SKM-1 (cell line): Measurements from ENCODE around the gene DIS3L2.
"Not testable (repeated sequence)": the region's sequence is repeated elsewhere in the genome, so short reads cannot be mapped to it uniquely, and the experiment has no call there.

Experiments
- DNase-seq: peaks from one replicate; lab custom pipeline; 2025; ENCODE audit not compliant: unreplicated experiment; lab: John Stamatoyannopoulos, UW

Gene DIS3L2

DNA sequence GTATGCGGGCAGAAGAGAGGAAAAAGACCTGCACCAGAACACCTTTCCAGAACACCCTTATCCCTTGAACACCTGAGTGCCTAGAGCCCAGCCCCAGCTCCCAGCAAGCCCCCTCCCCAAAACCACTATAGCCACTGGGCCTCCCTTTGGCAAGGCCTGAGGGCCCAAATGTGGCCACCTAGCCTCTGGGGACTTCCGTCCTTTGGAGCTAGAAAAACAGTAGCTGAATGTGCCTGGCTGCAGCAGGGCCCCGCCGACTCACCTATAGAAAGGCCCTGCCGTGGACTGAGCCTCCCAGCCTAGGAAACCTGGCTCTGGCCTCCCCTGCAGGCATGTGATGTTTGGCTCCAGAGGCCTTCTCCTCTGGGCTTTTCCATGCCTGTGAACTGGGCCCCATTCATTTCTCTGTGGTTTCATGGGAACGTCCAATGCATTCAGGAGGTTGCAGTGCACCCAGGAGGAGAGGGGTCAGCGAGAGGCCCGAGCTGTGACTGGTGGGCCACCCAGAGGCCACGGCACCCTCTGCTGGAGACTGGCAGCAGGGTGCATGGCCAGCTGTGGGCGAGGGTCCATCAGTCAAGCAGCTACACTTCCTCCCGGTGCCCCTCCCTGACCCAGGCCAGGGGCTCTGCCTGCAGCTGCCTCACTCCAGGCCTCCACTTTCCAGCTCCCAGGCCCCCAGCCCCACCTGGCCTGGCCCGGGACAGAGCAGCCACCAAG lies 401.7 kb downstream of the DIS3L2 start:
- not testable (repeated sequence) for DNase-seq

GRCh38 chr2:232363784-232364615 lies 402.5 kb downstream of the DIS3L2 start:
- no peak for DNase-seq

DNA sequence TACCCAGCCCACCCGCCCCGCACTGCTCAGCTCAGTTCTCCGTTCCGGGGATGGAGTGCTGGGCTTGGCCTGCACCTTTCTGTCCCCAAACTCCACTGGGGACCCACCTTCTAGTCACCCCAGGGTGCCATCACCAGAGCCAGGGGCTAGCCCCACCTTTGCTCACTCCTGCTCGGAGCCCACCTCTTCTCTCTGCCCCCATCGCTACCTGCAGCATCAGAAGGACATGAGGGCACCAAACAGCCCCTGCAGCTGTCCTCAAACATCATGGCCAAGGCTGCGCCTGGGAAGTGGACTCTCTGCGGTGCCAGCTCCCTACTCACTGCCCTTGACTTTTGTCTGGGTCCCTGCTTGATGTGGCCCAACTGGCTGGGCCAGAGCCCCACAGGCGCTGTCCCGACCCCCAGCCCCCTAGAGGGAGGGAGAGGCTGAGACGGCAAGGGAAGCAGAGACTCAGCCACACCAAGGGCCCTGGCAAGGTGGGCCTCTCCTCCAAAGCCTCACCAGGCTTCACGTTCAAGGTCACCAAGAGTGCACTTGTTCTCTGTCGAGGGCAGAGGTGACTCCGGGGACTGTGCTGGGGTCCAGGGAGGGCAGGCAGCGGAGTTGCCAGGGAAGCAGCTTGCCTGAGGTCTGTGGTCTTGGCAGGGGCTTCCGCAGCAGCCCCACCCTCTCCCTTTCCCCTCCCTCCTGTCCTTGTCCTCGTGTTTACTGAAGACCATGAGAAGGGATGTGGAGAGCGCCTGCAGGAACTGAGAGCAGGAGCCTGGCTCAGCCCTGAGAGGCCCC lies 403.5 kb downstream of the DIS3L2 start:
- not testable (repeated sequence) for DNase-seq

GRCh38 chr2:232365621-232366321 lies 404.3 kb downstream of the DIS3L2 start:
- no peak for DNase-seq

GRCh38 chr2:232366461-232366860 lies 404.9 kb downstream of the DIS3L2 start:
- not testable (repeated sequence) for DNase-seq

- no peak for DNase-seq
Observed at GRCh38 chr2:232367016-232367415, 405.5 kb downstream of the DIS3L2 start.

DNA sequence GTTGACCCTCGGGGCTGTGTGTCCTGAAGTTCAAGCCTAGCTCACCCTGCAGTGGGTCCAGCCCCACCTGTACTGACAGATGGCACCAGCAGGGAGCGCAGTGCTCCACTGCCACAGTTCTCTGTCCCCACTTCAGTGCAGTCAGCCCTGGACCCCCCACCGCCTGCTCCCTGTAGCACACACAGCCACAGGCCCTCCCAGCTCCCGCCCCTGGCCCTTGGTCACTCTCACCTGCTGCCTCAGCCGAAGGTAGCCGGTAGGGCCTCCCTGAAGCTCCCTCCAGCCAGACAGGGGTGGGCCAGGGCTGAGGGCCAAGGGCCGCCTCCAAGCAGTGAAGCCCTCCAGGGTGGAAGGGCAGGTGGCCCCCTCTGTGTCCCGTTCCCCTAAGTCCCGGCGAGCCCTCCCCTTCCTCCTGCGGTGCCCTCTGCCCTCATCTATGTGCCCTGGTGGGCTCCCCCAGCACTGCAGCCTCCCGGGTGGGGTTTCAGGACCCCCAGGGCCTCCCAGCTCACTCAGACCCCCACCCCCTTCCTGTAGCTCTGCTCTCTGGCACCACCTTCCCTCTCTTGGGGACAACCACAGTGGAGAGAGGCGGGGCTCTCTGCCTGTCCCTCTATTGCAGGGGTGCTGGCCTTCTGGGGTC lies 406.2 kb downstream of the DIS3L2 start:
- DNase-seq = no peak

GRCh38 chr2:232368311-232368731 lies 406.8 kb downstream of the DIS3L2 start:
- DNase-seq = no peak

DNA sequence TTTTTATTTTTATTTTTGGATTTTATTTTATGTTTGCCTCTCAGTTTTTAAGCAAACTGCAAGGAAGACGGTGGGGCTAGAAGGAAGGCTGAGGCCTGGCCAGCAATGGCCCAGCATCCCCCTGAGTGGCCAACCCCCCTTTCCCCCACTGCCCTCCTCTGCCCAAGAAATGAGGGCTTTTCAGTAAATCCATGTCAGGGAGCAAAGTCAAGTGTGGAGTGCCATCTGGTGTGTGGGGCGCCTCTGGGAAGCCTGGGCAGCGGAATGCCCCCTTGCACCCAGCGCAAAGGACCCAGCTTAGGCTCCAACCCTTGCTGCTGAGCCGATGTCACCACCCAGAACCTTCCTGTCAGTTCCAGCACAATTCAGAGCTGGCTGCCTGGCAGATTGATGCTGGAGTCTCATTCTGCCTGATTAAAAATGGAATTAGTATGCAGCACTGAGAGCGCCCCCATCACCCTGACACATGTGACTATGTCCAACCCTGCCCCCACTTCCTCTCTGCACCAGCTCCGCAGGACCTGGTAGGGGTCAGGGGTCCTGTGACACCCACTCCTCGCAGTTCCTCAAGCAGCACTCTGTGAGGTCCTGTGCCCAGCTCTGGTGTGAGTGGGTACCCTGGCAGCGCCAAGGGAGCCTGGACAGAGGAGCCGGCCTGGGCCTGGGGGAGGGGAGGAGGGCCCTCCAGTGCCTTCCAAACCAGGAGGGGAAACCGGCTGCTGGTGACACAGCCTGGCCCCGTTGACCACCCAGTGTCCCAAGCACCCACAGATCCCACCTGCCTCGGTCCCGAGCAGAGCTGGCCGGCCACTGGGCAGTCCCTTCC lies 407.8 kb downstream of the DIS3L2 start:
- DNase-seq = no peak

- not testable (repeated sequence) for DNase-seq
Observed at GRCh38 chr2:232370007-232370406, 408.5 kb downstream of the DIS3L2 start.

GRCh38 chr2:232372231-232373208 lies 411.0 kb downstream of the DIS3L2 start:
- no peak for DNase-seq

DNA sequence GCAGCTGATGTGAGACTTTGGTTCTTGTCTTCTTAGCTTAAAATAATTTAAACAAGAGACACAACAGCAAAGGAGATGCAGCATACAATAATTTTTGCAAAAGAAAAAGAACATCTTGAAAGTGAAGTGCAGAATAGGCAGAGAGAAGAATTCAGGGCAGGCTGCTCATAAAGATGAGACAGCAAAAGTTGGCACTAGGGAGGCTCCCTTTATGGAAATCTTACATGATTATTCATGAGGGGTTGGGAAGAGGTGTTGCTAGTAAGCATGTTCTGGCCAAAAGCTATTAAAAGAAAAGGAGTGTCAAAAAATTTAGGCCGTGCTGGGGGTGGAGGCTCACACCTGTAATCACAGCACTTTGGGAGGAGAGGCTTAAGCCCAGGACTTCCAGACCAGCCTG lies 412.8 kb downstream of the DIS3L2 start:
- no peak for DNase-seq

DNA sequence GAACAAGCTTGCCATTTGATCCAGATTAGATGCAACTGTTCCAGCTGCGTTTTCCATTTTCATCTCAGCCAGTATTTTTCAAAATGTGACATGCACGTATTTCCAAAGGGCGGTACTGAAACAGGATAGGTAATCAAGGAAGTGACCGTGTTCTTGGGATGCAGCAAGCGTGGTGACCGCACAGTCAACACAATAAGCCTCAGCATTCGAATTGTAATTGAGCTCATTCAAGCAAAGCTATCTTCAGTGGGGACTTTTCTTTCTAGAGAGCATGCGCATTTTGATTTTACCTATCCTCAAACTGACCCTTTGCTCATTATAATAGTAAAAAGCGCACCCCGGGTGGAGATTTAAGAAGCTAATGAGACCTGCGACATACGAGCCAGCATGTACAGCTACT lies 413.7 kb downstream of the DIS3L2 start:
- no peak for DNase-seq

DNA sequence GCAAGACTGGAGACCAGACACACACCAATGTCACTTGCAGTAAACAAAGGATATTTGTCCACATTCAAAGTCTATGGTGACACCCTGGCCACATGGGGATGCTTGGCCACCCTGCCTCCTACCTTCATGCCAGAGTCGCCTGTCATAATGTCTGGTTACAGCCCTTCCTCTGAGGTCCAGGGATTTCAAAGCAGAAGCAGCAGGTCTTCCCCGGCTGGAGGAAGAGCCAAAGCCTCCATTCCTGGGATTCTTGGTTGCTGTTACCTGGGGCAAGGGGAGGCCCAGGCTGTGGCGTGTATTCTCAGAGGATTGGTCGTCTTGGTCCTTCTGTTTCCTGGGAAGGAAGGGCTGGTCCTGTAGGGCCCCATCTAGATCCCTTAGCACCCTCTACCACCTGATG lies 414.7 kb downstream of the DIS3L2 start:
- DNase-seq = no peak

DNA sequence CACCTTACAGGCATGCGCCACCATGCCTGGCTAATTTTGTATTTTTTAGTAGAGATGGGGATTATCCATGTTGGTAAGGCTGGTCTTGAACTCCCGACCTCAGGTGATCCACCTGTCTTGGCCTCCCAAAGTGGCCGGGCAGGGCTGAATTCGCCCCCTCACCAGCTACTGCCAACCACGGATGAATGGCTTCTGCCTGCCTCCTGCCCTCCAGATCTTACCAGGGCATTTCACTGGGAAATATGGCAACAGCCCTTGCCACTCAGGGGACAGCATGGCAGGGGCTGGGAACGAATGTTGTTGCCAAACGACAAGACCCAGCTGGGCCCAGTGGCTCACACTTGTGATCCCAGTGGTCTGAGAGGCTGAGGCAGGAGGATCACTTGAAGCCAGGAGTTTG lies 415.2 kb downstream of the DIS3L2 start:
- no peak for DNase-seq

DNA sequence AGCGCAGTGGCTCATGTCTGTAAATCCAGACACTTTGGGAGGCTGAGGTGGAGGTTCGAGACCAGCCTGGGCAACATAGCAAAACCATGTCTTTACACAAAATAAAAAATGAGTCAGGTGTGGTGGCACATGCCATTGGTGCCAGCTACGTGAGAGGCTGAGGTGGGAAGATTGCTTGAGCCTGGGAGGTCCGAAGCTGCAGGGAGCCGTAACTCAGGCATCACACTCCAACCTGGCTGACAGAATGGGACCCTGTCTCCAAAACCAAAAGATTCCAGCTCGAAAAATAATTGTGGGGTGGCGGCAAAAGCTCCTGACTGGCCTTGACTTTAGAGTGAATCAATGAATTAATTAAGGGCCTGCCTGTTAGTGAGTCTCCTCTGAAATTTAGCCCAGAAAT lies 415.8 kb downstream of the DIS3L2 start:
- DNase-seq = no peak

DNA sequence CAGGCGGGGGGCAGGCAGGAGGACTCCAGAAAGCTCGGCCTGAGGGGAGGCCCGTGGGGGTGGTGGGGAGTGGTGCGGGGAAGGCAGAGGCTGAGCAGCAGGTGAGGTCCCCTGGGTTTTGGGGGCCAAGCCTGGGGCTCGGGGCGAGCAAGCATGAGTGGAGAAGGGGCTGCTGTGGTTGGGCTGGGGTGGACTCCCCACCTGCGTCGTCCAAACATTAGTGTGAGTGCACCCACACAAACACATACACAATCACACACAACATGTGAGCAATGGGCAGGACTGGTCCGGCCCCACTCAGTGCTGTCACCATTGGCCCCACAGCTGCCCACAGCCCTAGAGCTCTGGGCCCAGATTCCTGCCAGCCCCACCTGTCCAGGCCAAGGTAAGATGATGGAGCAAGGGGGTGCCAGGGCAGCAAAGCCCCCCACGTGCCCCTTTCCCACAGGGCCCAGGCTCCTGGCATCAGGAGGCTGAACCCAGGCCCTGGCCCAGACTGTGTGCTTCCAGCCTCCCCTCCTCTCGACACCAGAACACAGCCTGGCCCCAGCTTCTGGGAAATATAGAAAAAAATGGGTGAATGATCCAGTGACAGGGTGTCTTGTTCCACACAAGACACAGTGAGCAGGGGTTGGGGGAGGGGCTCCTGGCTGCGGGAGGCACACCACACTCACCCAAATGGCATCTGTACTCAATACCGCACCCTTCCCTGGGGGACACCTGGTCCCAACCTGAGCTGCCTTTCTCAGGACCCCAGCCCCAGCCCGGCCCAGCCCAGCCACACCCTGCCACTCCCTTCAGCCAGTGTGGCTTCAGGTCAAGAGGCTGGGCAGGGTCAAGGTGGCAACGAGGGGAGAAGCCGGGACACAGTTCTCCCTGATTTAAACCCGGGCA lies 416.6 kb downstream of the DIS3L2 start:
- no peak for DNase-seq
